HL-60 (cell line): ENCODE measurements around the gene LLCFC1.

Experiments used
- DNase-seq, 2 experiments: peaks; one replicate each; pipeline ENCODE4 v3.0.0-alpha.2; 2010 to 2020; ENCODE audit warnings: low read depth in 1 of 2, low spot score in 1 of 2
- H3K27ac ChIP-seq: fragments of 250-450 bp; sonication (Bioruptor Pico); replicated peaks from 2 replicates; pipeline ENCODE4 v1.5.1; 2020; ENCODE audit warnings: mild to moderate bottlenecking, moderate library complexity
- H3K27me3 ChIP-seq: fragments of 250-450 bp; sonication (Bioruptor Pico); 2 replicates; pipeline ENCODE4 v1.5.1; 2021; ENCODE audit warnings: mild to moderate bottlenecking, moderate library complexity; ENCODE audit not compliant: insufficient read depth, poor library complexity, severe bottlenecking
- H3K4me3 ChIP-seq: replicated peaks from 2 replicates; pipeline ENCODE4 v1.5.1; 2011; ENCODE audit warnings: mild to moderate bottlenecking, control low read depth, low read length; ENCODE audit not compliant: insufficient read depth
- CTCF ChIP-seq: IDR thresholded peaks from one replicate; pipeline ENCODE4 v1.5.1; 2011; ENCODE audit warnings: low read length, control low read depth, inconsistent platforms; ENCODE audit not compliant: insufficient read depth
- GABPA ChIP-seq: IDR thresholded peaks from 2 replicates; pipeline ENCODE4 v1.6.1; 2012; ENCODE audit warnings: low read depth
- POLR2AphosphoS5 ChIP-seq: IDR thresholded peaks from 2 replicates; pipeline ENCODE4 v1.6.1; 2012; ENCODE audit warnings: low read depth
- SPI1 ChIP-seq: IDR thresholded peaks from 2 replicates; pipeline ENCODE4 v1.6.1; 2012; ENCODE audit warnings: low read depth, mild to moderate bottlenecking, borderline replicate concordance
- TF ChIP-seq, protein P1 (sequence below): IDR thresholded peaks from 2 replicates; pipeline ENCODE4 v1.6.1; 2012; ENCODE audit warnings: low read depth; ENCODE audit not compliant: insufficient replicate concordance

Gene LLCFC1

DNA sequence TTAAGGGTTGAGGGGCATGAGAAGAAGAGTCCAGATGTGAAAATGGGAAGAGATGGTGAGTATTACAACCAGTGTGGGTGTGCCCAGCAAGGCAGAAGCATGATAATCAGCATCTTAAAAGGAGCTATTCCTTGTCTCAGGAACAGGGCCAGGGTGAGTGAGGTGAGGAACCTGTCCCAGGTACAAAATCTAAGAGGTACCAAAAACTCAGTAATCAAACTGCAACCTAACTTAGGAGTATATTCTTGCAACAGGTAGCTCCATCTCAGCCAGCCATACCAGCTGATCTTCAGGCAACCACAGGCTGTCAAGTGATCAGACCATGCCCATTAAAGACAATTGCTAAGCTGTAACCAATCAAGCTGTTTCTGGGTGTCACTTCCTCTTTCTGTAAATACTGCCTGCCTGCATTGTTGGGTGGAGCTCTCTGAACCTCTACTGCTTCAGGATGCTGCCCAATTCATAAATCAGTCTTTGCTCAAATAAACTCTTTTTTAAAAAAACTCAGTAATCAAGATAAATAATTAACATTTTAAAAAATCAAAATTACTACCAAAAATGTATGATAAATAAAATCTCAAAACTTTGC lies 15.5 kb downstream of the LLCFC1 start:
- H3K27me3 ChIP-seq, result peaks cover 3% of the 10 kb centered on the region
- no peak for TF ChIP-seq CTCF
- peak; percentile 86 for TF ChIP-seq SPI1
- H3K27ac ChIP-seq, result no peak overlapping the region
- DNase-seq, result peak; percentile 14 to 38
- H3K4me3 ChIP-seq, result no peak overlapping the region

GRCh38 chr7:142956951-142957623 lies 17.8 kb downstream of the LLCFC1 start:
- Histone ChIP-seq H3K4me3 (no peak overlapping the region), H3K27me3 (peaks cover 3% of the 10 kb centered on the region), H3K27ac (no peak overlapping the region)
- no peak for DNase-seq
- no peak for TF ChIP-seq GABPA
- TF ChIP-seq POLR2AphosphoS5, result no peak
- no peak for TF ChIP-seq SPI1
- TF ChIP-seq CTCF, result no peak
- TF ChIP-seq, protein P1, sequence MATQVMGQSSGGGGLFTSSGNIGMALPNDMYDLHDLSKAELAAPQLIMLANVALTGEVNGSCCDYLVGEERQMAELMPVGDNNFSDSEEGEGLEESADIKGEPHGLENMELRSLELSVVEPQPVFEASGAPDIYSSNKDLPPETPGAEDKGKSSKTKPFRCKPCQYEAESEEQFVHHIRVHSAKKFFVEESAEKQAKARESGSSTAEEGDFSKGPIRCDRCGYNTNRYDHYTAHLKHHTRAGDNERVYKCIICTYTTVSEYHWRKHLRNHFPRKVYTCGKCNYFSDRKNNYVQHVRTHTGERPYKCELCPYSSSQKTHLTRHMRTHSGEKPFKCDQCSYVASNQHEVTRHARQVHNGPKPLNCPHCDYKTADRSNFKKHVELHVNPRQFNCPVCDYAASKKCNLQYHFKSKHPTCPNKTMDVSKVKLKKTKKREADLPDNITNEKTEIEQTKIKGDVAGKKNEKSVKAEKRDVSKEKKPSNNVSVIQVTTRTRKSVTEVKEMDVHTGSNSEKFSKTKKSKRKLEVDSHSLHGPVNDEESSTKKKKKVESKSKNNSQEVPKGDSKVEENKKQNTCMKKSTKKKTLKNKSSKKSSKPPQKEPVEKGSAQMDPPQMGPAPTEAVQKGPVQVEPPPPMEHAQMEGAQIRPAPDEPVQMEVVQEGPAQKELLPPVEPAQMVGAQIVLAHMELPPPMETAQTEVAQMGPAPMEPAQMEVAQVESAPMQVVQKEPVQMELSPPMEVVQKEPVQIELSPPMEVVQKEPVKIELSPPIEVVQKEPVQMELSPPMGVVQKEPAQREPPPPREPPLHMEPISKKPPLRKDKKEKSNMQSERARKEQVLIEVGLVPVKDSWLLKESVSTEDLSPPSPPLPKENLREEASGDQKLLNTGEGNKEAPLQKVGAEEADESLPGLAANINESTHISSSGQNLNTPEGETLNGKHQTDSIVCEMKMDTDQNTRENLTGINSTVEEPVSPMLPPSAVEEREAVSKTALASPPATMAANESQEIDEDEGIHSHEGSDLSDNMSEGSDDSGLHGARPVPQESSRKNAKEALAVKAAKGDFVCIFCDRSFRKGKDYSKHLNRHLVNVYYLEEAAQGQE, result no peak

GRCh38 chr7:142957723-142958122 lies 18.4 kb downstream of the LLCFC1 start:
- TF ChIP-seq CTCF (no peak), SPI1 (peak; percentile 72)

GRCh38 chr7:142959202-142959601 lies 19.9 kb downstream of the LLCFC1 start:
- TF ChIP-seq POLR2AphosphoS5 (no peak), CTCF (no peak)
- DNase-seq, result no peak
- Histone ChIP-seq H3K27ac (no peak overlapping the region), H3K27me3 (peaks cover 3% of the 10 kb centered on the region), H3K4me3 (no peak overlapping the region)

More at GRCh38 chr7:142957723-142958122, 18.4 kb downstream of the LLCFC1 start:
- Histone ChIP-seq H3K27ac (no peak overlapping the region), H3K27me3 (peaks cover 3% of the 10 kb centered on the region), H3K4me3 (no peak overlapping the region)
- DNase-seq, result no peak
